Stromal cell of bone marrow (primary cell): ENCODE results near the gene MRPL14.
"Not testable (repeated sequence)": the region's sequence is repeated elsewhere in the genome, so short reads cannot be mapped to it uniquely, and the experiment has no call there.

Experiments
- DNase-seq: peaks from one replicate; pipeline ENCODE4 v3.0.0-alpha.2; 2012; ENCODE audit warnings: low read depth

The MRPL14 gene

GRCh38 chr6:44097782-44098317 lies 29.4 kb downstream of the MRPL14 start:
- no peak for DNase-seq

DNA sequence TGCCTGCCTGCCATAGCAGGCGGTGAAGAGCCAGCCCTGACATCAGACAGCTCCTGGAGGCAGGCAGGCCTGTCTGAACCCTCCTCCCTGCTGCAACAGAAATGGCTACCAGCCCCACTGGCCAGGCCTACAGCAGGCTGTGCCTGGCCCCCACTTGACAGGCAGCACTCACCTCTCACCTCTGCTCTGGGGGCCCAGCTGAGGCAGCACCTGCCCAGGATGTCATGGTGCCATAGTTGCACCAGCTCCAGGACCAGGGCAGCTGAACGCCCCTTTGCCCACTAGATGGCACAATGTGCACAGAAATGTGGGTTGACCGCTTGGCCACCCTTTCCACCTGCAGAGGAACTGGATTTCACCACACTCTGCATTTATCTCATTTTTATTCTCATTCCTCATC lies 30.6 kb downstream of the MRPL14 start:
- peak; percentile 52 for DNase-seq

DNA sequence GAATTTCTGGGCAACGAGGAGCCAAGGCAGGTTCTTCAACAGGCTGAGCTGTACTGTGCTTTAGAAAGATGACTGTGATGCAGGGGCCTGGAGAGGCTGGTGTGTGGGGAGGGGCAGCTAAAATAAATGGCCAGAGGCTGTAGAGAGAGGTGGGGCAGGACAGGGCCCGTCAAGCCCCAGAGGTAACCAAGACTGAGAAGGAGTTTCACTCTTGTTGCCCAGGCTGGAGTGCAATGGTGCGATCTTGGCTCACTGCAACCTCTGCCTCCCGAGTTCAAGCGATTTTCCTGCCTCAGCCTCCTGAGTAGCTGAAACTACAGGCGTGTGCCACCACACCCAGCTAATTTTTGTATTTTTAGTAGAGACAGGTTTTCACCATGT lies 32.0 kb downstream of the MRPL14 start:
- DNase-seq: not testable (repeated sequence)

DNA sequence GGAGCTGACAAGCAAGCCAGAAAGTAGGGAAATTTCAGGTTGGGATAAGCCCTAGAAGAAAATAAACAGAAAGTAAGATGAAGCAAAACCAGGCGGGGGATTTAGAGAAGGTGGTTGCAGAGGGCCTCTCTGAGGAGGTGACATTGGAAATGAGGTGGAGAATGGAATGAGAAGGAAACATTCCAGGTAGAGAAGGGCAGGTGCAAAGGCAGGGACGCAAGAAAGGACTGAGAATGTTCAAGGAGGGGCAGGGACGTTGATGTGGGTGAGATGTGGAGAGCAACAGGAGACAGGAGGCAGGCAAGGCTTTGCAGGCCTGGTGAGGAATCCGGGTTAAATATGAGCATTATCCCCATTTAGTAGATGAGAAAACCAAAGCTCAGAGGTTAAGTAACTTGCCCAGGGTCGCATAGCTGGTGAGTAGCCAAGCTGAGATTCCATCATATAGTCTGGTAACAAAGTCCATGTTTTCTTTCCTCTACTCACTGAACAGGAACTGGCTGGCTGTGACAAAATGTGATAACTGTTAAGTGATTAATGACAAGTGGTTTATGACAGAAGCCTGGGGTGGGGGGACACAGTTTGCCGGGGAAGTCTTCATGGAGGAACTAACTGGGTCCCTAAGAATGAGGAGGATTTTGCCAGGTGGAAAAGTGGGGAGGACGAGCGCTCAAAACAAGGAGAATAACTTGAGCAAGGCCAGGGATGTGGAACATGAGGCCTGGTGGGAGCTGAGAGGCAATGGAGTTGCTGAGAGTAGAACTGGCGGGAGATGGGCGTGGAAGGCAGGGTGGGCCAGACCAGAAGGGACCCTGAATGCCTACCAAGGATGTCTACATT lies 32.6 kb downstream of the MRPL14 start:
- DNase-seq: no peak

- no peak for DNase-seq
Measured at GRCh38 chr6:44093750-44094402, 33.4 kb downstream of the MRPL14 start.

DNA sequence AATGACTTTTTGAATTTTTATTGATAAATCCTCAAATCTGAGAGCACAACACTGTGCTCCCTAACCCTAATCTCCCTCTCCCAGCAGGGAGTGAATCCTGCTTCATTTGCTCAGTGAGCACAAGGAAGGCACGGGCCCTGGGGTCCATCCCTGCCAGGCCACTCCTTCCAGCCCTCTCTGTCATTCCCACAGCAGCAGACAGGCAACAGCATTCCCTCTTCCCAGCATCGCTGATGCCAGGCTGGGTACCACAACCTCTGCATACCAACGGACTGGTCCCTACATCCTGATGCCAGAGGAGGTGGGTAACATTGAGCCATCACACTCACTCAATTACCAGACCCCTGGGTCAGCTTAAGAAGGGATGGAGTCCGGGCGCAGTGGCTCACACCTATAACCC lies 34.2 kb downstream of the MRPL14 start:
- no peak for DNase-seq

DNA sequence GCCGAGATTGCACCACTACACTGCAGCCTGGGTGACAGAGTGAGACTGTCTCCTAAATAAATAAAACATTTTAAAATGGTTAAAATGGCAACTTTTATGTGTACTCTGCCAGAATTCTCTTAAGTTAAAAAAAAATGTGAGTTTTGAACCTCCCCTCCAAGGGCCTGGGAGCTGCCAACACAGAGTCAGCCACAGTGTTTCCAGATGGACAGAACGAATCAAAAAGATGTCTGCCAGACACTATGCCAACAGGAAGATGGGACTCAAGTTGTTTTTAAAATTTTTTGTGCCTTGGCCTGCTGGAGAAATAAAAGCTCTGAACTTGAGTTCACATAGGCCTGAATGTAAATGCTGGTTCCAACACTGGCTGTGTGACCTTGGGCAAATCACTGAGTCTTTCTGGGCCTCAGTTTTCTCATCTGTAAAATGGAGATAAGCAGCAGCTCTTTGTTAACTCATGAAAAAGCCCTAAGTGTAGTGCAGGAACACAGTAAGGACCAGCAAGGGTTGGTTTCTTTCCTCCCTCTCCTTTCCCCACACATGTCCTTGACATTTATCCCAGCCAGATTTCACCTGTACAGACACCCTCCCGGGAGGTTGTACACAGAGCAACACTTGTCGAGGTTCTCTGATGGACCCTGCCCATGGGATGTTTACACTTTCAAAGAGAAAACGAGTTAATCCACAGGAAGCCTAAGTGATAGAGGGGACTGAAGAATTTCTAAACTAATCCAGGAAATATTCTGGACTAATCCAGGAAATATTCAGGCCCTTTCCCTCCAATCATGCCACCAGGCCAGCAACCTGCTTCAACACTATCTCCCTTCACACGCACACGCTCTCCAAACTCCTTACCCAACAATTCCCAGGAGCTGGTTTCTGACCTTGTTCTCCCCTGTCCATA lies 35.0 kb downstream of the MRPL14 start:
- no peak for DNase-seq

GRCh38 chr6:44091356-44091755 lies 35.9 kb downstream of the MRPL14 start:
- not testable (repeated sequence) for DNase-seq

GRCh38 chr6:44090465-44090864 lies 36.8 kb downstream of the MRPL14 start:
- no peak for DNase-seq

GRCh38 chr6:44088827-44089590 lies 38.2 kb downstream of the MRPL14 start:
- no peak for DNase-seq

DNA sequence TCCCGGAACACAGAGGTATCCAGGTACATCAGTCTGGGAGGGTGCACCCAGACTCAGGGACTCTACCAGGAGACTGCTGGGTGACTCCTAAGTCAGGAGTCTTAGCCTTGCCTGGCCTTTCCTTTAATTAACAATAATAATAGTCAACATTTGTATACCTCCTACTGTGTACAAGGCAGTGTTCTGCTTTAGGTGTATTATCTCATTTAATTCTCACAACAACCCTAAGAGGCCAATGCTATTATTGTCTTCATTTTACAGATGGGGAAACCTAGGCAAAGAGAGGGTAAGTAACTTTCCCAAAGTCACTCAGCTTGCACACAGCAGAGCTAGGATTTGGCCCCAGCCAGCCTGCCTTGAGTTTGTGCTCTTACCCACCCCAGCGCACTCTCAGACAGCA lies 39.6 kb downstream of the MRPL14 start:
- DNase-seq: no peak

DNA sequence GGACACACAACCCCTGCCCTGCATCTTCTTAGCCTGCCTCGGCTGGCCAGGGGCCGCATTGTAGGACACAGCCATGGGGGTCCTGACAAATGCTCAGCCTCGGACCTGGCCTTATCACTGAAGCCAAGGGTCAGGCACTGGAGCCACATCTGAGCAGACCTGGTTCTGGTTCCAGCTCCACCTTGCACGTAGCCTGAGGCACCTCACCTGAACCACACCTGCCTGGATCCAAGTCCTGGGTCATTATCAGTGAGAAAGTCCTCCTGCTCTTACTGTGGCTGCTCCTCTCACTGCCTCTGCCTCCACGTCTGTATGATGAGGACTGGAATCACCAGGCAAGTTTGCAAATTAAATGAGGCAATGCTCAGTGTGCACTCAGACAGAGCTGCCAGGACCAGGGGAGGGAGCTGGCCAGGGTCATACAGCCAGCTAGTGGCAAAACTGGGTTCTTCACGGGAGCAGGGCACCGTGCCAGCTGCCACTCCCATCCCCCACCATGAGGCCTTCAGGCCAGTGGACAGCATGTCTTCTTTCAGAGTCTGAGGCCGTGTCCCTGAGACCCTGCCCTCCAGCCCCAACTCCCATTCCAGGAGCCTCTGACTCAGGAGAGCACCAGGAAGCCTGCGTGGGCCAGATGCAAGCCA lies 40.2 kb downstream of the MRPL14 start:
- no peak for DNase-seq

DNA sequence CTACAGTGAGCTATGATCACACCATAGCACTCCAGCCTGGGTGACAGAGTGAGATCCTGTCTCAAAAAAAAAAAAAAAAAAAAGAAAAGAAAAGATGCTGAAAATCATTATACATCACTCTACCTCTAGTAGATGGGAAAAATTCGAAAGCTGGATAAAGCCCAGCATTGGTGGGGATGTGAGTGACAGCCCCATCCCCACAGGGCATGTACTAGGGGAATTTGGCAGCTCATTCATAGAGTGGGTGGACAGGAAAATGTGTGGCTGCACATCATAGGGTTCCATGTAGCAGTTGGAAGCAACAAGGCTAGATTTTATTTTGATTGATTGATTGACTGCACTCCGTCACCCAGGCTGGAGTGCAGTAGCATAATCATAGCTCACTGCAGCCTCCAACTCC lies 42.0 kb downstream of the MRPL14 start:
- no peak for DNase-seq

- DNase-seq: no peak
Measured at GRCh38 chr6:44084231-44085014, 42.8 kb downstream of the MRPL14 start.

GRCh38 chr6:44082872-44083321 lies 44.4 kb downstream of the MRPL14 start:
- DNase-seq: no peak

- no peak for DNase-seq
Measured at GRCh38 chr6:44081753-44082152, 45.5 kb downstream of the MRPL14 start.

DNA sequence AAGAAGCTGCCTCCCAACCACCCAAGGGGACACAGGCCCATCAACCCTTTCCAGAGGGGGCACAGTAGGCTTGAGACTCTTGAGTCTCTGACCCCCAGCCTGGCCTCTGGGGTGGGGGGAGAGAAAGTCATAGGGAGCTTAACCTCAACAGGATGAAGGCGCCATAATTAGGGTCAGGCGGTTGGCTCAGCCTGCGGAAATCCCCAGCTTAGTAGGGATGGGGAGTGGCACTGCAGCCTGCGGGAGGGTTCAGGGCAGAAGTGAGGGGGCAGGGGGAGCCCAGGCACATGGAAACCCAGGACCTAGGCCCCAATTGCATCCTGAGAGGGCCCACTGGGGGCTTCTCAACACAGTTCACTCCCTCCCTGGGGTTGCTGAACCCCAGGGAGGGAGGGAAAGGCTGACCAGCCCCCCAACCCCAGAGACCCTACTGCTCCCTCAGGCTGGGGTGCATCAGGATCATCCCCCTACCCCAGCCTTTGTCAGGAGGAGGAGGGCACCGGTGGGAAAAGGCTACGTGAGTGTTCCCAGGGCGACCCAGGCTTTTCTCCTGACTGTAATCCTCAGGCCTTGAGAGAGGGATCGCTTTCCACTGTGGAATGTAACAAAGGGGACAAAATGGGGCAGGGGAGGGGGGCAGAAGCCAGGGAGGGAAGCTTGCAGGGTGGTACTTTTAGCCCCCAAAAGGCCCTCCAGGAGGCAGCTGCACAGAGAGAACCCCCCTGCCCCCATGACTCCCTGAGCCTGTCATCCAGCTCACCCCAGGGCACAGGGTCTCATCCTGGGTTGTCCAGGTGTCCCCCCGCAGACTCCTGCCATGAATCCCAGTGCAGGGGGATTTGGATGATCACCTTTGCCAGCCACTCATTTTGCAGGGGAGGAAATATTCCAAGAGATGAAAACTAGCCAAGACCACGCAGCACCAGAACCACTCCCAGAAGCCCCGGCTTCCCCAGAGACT lies 46.4 kb downstream of the MRPL14 start:
- DNase-seq: no peak

DNA sequence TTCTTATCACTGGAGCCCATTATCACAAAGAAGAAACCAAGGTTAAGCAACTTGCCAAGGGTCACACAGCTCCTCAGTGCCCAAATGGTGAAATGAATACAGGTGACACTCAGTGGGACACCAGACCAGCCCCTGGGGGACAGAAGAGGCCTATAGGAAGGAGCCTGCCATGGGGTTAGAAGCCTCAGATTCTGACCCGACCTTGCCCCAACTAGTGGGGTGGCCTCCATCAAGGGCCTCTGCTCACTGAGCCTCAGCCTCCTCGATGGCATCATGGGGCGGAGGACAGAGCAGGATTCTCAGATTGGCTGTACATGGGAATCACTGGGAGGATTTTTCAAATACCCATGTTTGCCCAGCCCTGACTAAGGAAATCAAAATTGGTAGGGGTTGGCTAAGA lies 47.6 kb downstream of the MRPL14 start:
- no peak for DNase-seq
